ENCODE measurements around the gene SGCB. TPM values are rescaled to one million over a fixed set of nuclear protein-coding genes. Genes with fewer than 3 reads are reported as not detected.
"Not testable (repeated sequence)": the region's sequence is repeated elsewhere in the genome, so short reads cannot be mapped to it uniquely, and the experiment has no call there.

SGCB gene
- total RNA-seq (100 to 1,000 TPM in 1 of 9 donors, 10 to 100 TPM in 8; 50.3 to 111 (median 73.8) TPM), polyA plus RNA-seq (10 to 100 TPM; 17.4 to 28.3 TPM)
- long read RNA-seq, donor 1, full-length matches to known transcripts, result 264 of 301 reads
- long read RNA-seq, donor 1, partial matches to known transcripts, result 9 of 301 reads
- long read RNA-seq, donor 1, other reads (novel, unspliced or antisense), result 28 of 301 reads
- long read RNA-seq, donor 2, full-length matches to known transcripts, result 388 of 458 reads
- long read RNA-seq, donor 2, partial matches to known transcripts, result 23 of 458 reads
- long read RNA-seq, donor 2, other reads (novel, unspliced or antisense), result 47 of 458 reads
- long read RNA-seq, donor 3, full-length matches to known transcripts, result 213 of 253 reads
- long read RNA-seq, donor 3, partial matches to known transcripts, result 3 of 253 reads
- long read RNA-seq, donor 3, other reads (novel, unspliced or antisense), result 37 of 253 reads

- Histone ChIP-seq H3K4me1 (peaks cover 3 to 31% (median 20%) of the 10 kb centered on the region in 12 donors), H3K27ac (peak within 1 kb of the TSS; percentile 62 to 92 (median 85)), H3K27me3 (peaks cover 0 to 27% (median 0%) of the 10 kb centered on the region in 9 donors), H3K9me3 (no peaks in the 10 kb centered on the region), H3K4me3 (peak within 1 kb of the TSS; percentile 60 to 94 (median 78)), H3K36me3 (peaks cover 0 to 1% (median 0%) of the 10 kb centered on the region in 9 donors)
- intact Hi-C loops (cut with DNase I), result loop anchor here in 4 of 10 donors (2.0 to 10.0 kb wide), 3 partner anchors 16 to 1336 kb away; partner anchors contain the start of genes DCUN1D4 (in 4 of the 4) and FIP1L1 (in 1 of the 4)
- WGBS, 4 donors, result 2 to 6% (median 2%) methylated on average over 19 to 70 of the region's 70 CpGs
- DNase-seq (peak; percentile 76 to 90 (median 80)), ATAC-seq (peak; percentile 76 to 94 (median 92))
- TF ChIP-seq POLR2A (IDR thresholded peaks at IDR 0.05) (peak in 1 of 2 donors; percentile 49), CTCF (IDR thresholded peaks at IDR 0.05) (no peak)
Measured at GRCh38 chr4:52038103-52038912, at the start of gene SGCB. SGCB (minus strand) TSS chr4:52038299; CDS start chr4:52038259, 40 bp downstream.

- intact Hi-C loops (cut with DNase I); DNase-seq; ATAC-seq; H3K27ac ChIP-seq; H3K4me1 ChIP-seq; H3K36me3 ChIP-seq; H3K27me3 ChIP-seq; H3K4me3 ChIP-seq: not testable (repeated sequence)
- H3K9me3 ChIP-seq, result peaks cover 0 to 14% (median 0%) of the 10 kb centered on the region in 12 donors
- WGBS, 4 donors, result 93 to 100% (median 95%) methylated on average over 1 of the region's 1 CpG
Measured at GRCh38 chr4:52086425-52086824, 48.3 kb upstream of the SGCB start.

GRCh38 chr4:52081216-52081615 is 43.1 kb upstream of the SGCB start:
- TF ChIP-seq POLR2A (IDR thresholded peaks at IDR 0.05) (no peak), CTCF (IDR thresholded peaks at IDR 0.05) (no peak)
- Histone ChIP-seq H3K27ac (no peak overlapping the region), H3K27me3 (peaks cover 0 to 11% (median 0%) of the 10 kb centered on the region in 9 donors), H3K4me3 (no peak overlapping the region), H3K36me3 (peaks cover 0 to 17% (median 0%) of the 10 kb centered on the region in 9 donors), H3K4me1 (peaks cover 0 to 6% (median 0%) of the 10 kb centered on the region in 12 donors), H3K9me3 (no peaks in the 10 kb centered on the region)
- intact Hi-C loops (cut with DNase I), result no loop called here
- DNase-seq, result no peak
- ATAC-seq, result no peak

GRCh38 chr4:52079659-52080058 is 41.6 kb upstream of the SGCB start:
- Histone ChIP-seq H3K4me1 (peaks cover 0 to 6% (median 0%) of the 10 kb centered on the region in 12 donors), H3K36me3 (peaks cover 0 to 17% (median 0%) of the 10 kb centered on the region in 9 donors), H3K9me3 (no peaks in the 10 kb centered on the region), H3K27me3 (peaks cover 0 to 13% (median 0%) of the 10 kb centered on the region in 9 donors), H3K27ac (no peak overlapping the region), H3K4me3 (no peak overlapping the region)
- ATAC-seq (no peak), DNase-seq (no peak)
- intact Hi-C loops (cut with DNase I), result no loop called here
- TF ChIP-seq CTCF (IDR thresholded peaks at IDR 0.05) (no peak), POLR2A (IDR thresholded peaks at IDR 0.05) (no peak)
- 52 to 74% (median 62%) methylated on average over 2 of the region's 2 CpGs for WGBS, 4 donors
